HG03342 (cell line): Measurements from ENCODE around the gene ARVCF.

Experiments
- ATAC-seq: cut with Tn5 transposase; IDR thresholded peaks from one replicate; pipeline ENCODE4 v1.9.1; 2021; ENCODE audit warnings: mild to moderate bottlenecking, moderate library complexity; ENCODE audit not compliant: unreplicated experiment

The ARVCF gene

DNA sequence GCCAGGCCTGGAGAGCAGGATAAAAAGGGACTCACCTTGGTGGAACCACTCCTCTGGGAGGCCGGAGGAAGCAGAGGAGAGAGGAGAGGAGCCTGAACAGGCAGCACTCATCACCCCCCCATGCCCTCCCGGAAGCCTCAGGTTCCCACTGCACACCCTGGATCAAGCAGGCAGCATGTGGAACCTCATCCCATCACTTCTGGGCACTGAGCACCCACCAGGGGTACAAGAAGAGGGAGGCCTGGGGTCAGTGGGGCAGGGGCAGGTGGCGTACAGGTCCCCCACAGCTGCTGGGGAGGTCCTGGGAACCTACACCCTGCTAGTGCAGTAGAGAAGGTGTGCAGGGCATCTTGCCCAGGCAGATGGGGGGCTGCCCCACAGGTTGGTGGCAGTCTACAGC is 40.0 kb downstream of the ARVCF start:
- ATAC-seq = no peak

GRCh38 chr22:19975707-19976035 is 41.0 kb downstream of the ARVCF start:
- ATAC-seq = no peak

GRCh38 chr22:19974935-19975706 is 41.5 kb downstream of the ARVCF start:
- no peak for ATAC-seq

- no peak for ATAC-seq
These were observed 42.3 kb downstream of the ARVCF start for GRCh38 chr22:19974268-19974861.

DNA sequence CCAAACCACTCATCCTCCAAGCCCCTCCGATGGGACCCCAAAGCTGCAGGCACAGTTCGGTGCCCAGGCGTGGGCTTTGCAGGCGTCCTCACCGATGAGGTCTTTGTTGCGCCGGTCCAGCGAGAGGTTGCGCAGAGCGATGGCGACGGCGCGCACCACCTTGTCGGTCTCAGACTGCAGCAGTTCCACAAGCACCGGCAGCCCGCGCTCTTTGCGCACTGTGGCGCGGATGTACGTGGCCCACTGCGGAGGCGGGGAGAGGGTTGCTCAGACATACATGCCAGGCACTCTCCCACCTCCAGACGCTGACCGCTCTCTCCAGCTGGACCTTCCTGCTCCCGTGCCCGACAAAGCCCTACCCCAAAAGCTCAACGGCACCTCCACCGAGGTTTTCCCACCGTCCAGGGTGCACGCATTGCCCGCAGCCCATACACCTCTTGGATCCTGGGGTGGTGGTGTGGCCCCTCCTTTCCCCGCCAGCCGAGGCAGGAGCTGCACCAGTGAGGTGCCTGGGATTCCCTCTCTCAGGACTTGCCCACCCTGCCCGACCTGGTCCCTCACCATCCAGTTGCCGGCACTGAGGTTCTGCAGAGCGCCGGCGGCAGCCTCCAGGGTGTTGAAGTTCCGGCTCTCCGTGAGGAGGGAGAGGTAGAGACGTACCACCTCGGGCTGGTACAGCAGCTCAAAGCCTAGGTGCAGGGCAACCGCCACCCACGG is 42.9 kb downstream of the ARVCF start:
- no peak for ATAC-seq

DNA sequence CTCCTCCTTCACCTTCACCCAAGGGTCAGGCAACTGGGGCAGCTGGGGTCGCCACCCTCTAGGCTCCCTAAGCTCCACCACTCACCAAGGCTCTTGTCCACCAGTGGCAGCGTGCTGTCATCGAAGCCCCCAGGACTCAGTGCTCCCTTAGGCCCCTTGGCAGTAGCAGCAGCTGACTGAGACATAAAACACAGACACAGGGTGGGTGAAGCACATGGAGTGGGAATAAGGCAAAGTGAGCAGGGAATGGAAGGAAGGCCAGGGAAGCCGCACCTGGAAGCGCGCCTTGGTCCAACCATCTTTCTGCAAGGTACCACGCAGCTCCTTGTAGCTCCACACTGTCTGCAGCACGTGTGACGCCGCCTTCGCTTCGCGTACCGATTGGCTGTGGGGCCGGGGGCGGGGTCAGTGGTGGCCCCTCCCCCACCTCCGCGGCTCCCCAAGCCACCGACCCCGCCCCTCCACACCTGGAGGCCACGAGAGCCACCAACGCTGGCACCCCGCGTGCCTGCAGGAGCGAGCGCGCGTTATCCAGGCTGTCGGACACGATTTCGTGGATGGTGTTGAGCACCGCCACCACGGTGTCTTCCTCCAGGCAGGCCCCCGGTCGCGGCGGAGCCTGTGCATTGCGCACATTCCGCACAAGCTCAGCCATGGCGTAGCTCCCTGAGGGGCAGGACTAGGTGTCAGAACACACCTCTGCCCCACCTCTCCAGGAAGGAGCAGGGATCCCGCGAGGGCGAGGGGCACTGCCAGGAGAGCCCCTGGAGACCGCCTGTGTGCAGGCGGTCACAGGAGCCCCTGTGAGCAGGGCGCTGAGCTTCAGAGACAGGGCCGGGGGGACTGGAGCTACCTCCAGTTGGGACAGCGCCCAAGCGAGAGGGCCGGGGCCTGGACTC is 43.7 kb downstream of the ARVCF start:
- no peak for ATAC-seq

DNA sequence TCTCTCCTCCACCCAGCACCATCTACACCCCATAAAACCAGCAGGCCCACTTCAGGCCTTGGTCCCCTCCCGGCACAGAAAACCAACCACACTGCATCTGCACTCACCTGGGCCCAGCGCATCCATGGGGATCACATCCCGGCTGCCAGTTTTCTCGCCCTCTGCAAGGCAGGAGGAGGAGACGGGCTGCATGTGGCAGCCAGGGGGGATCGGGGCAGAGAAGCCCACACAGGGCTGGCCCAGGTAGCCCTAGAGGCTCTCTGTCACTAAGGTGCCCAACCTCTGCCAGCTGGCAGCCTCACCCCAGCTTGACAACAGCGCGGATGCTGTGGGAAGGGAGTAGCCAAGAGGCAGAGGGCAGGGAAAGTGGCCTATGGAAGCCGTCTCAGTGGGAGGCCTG is 44.4 kb downstream of the ARVCF start:
- ATAC-seq = no peak

DNA sequence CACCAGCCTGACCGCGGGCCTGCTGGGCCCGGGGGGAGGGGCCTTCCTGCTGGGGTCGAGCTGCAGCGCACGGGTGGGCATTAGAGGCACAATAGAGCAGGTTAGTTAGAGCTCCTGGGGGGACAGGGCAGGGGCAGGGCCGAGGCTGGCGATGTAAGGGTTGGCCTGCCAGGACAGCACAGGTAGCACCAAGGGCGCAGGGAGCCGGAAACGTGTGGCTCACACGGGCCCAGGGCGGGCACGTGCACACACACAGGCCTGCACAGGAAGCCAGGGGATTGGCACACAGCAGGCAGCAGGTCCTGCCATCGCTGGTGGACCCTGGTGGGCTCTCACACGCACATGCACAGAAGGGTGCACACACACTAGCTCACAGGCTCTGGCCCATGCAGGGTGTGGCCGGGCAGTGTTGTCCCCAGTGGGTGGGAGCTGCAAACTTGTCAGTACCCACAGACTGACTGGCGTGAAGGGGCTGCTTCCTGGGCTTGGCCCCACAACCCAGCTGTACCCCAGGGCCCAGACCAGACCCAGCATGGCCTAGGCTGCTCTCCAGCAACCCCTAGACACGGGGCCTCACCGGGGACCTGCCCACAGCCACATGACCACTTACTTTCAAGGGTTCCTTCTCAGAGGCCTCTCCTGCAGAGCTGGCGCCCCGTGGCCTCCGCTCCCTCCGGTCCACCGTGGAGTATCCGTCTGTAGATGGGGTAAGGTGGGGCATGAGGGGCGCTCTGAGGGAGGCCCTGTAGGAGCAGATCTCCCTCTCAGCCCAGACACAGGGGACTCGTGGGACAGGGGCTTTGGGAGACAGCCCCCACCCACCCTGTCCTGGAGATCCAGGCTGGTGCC is 45.1 kb downstream of the ARVCF start:
- no peak for ATAC-seq

DNA sequence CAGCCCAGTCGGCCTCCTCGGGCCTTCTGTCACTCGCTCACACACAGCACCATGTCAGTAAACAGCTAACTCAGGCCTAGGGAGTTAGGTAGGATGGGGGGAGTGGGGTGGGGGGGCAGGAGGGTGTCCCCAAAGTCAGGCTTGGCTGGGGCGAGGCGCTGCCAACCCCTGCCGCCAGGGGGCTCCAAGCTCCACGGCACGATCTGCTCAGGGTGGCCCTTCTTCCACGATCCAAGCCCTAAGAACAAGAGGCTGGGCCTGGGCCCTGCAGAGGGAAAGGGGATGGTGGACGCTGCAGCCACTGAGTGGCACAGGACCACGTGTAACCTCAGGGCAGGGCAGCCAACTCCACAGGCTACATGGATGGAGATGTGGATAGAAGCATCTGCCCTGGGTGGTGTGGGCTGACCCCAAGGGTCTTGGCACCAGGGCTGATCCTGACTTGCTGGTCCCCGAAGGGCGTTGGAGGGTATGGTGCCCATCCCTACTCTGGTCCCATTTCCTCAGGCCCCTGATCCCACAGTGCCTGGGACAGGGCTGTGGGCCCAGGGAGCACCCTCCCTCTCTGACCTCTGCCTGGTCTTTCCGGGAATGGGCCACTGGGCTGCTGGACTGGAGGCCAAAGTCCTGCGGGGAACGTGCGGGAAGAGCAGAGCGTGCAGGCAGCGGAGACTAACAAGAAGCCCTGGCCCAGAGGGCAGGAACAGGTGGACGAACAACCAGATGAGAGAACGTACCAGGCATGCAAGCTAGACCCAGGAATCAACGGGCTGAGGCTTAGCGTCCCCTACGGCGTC is 45.9 kb downstream of the ARVCF start:
- peak; percentile 49 for ATAC-seq

DNA sequence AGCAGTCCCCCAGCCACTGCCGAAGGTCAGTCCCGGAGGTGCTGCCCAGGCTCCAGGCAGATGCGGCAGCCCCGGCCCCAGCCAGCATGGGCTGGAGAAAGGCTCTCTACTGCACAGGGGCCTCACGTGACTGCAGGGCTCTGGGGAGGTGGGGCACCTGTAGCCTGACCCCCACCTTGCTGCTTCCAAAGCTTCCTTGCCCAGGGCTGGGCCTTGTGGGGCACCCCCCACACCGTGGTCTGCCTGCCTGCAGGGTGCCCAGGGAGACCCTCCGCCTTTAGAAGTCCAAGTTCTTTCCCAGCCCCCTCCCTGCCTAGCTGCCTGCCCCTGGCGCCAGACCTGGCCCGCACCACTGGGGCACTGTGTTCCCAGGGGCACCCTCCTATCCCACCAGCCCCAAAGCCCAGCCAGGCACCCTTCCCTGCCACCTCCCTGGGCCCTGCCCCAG is 46.6 kb downstream of the ARVCF start:
- no peak for ATAC-seq

GRCh38 chr22:19969141-19969928 is 47.3 kb downstream of the ARVCF start:
- no peak for ATAC-seq

DNA sequence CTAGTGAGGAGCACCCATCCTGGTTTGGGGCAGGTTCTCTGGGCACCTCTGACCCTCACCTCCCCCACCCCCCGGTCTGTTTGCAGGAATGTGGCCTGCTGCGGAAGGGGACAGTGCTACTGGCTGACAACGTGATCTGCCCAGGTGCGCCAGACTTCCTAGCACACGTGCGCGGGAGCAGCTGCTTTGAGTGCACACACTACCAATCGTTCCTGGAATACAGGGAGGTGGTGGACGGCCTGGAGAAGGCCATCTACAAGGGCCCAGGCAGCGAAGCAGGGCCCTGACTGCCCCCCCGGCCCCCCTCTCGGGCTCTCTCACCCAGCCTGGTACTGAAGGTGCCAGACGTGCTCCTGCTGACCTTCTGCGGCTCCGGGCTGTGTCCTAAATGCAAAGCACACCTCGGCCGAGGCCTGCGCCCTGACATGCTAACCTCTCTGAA is 48.2 kb downstream of the ARVCF start:
- ATAC-seq = no peak

- ATAC-seq = no peak
These were observed 48.7 kb downstream of the ARVCF start for GRCh38 chr22:19967850-19968449.

DNA sequence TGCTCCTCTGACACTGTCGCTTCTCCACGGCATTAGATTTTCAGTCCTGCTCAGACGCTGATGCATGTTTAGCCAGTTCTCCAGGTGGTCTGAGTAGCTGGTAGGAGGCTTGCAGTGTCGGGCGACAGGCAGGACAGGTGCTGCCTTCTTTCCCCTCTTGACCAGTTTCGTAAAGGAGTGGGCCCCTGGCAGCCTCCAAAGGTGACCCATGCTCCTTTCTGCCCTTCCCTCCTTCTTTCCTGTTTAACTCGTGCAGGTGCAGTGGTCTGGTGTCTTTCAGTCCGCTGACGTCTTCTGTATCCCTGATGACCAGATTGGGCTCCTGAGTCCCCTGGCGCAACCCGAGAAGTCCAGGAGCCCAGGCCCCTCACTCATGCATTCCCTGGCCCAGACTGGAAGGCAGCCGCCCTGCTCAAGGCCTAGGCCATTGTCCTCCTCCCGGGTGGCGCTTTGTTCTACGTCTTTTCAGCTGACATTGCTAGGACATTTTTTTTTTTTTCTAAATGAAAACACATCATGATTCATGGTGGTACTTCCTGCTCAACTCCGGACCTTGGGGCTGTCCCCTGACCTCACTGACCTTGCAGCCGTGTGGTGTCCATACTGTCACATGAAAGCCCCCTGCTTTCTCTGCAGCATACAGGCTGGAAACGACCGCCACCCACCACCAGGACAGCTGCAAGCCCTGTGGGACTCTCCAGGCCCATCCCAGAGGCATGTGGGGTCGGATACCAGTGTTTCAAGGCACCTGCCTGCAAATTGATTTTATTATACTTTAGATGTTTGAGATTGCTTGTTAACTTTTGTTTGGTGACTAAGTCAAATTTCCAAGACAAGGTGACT is 49.5 kb downstream of the ARVCF start:
- no peak for ATAC-seq

DNA sequence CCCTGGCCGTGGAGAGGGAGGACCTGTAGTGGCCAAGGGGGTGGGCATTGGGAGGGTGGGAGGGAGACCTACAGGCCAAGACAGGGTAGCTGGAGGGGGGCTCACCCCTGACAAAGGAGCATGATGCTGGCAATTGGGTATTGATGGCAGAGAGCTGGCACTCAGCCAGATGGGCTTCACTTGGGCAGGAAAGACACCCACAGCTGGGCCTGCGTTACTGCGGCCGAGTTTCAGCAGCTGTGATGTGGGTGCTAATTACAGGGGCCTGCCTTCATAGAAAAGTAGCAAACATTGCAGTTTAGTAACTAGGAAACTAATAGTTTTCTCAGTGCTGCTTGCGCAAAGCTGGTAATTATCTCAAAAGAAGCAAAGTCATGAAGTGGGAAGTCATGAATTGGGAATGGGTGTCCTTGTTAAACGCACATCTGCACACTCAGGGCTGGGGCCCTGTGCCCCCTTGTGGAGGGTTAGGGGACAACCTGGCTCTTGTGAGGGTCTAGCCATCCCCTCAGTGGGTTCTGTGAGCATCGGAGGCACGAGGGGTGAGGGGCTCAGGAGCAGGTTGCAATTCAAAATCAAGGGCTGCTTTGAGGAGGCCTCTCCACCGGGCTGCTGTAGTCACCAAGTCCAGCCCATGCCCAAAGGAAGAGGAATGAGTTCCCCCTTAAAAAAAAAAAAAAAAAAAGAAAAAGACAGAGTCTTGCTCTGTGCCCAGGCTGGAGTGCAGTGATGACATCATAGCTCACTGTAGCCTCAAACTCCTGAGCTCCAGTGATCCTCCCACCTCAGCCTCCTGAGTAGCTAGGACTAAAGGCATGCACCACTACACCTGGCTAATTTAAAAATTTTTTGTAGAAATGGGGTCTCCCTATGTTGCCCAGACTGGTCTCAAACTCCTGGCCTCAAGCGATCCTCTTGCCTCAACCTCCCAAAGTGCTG is 50.6 kb downstream of the ARVCF start:
- ATAC-seq = no peak

DNA sequence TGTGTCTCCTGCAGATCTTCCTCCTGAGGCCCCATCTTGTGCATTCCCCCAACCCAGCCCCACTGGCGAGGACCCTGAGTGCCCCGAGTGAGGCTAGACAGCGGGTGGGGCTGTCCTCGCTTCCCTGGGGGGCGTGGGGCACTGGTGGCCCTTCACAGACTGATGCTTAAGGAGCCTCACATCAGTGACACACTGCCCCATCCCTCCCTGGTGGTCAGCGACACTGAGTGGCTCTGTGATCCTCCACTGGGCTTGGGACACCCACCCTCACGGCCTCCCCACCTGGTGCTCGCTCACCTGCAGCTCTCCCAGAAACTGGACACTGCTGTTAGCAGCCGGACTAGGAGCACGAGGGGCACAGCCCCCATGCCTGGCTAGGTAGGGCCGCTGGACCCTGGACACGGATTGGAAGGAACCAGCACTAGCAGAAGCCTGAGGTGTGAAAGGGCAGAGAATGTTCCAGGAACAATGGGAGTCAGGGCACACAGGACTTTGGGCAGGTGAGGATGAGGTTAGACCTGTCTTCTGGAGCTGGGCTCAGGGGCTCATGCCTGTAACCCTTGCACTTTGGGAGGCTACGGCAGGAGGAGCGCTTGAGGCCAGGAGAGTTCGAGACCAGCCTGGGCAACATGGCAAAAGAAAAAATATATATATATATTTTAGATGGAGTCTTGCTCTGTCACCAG is 51.8 kb downstream of the ARVCF start:
- ATAC-seq = no peak
